Heart left ventricle (tissue), 16 donors: ENCODE data around the gene TPST1. TPM values are rescaled to one million over a fixed set of nuclear protein-coding genes. Genes with fewer than 3 reads are reported as not detected.
"Not testable (repeated sequence)": the region's sequence is repeated elsewhere in the genome, so short reads cannot be mapped to it uniquely, and the experiment has no call there.

ENCODE experiments used
- ATAC-seq, 4 donors: fragments of 200-7000 bp; cut with Tn5 transposase; one replicate each; pipeline ENCODE4 v1.9.1; 2020 to 2022; ENCODE audit warnings: moderate library complexity in 4 of 4, mild to moderate bottlenecking in 3 of 4, moderate number of reproducible peaks in 1 of 4
- DNase-seq, 5 donors: peaks; one replicate each; pipeline ENCODE4 v3.0.0-alpha.2; 2020
- H3K27ac ChIP-seq, 12 donors: fragments of 200-600 bp; sonication (generic) in 4 of 12; one replicate each; pipeline versions ENCODE4 v1.5.0 to v1.8.0; 2016 to 2022; ENCODE audit warnings: mild to moderate bottlenecking in 2 of 12
- H3K27me3 ChIP-seq, 9 donors: fragments of 200-600 bp; sonication (generic) in 2 of 9; one replicate each; pipeline versions ENCODE4 v1.5.1 to v1.8.0; 2016 to 2022; ENCODE audit warnings: mild to moderate bottlenecking in 3 of 9
- H3K36me3 ChIP-seq, 9 donors: fragments of 200-600 bp; sonication (generic) in 2 of 9; one replicate each; pipeline versions ENCODE4 v1.5.0 to v1.8.0; 2018 to 2022; ENCODE audit warnings: mild to moderate bottlenecking in 2 of 9
- H3K4me1 ChIP-seq, 12 donors: fragments of 200-600 bp; sonication (generic) in 4 of 12; one replicate each; pipeline versions ENCODE4 v1.5.0 to v1.8.0; 2016 to 2022; ENCODE audit warnings: mild to moderate bottlenecking in 3 of 12
- H3K4me3 ChIP-seq, 12 donors: fragments of 200-600 bp; sonication (generic) in 4 of 12; one replicate each; pipeline versions ENCODE4 v1.5.0 to v1.8.0; 2017 to 2022; ENCODE audit warnings: mild to moderate bottlenecking in 9 of 12, moderate library complexity in 4 of 12
- H3K9me3 ChIP-seq, 12 donors: fragments of 200-600 bp; sonication (generic) in 4 of 12; one replicate each; pipeline versions ENCODE4 v1.5.0 to v1.8.0; 2016 to 2022; ENCODE audit warnings: mild to moderate bottlenecking in 1 of 12
- CTCF ChIP-seq, 12 donors: fragments of 200-600 bp; sonication (generic) in 4 of 12; IDR thresholded peaks; one replicate each; pipeline versions ENCODE4 v1.5.0 to v1.8.0; 2018 to 2022; ENCODE audit warnings: antibody characterized with exemption in 12 of 12, mild to moderate bottlenecking in 5 of 12
- POLR2A ChIP-seq, 2 donors: fragments of 450-650 bp; IDR thresholded peaks; one replicate each; pipeline ENCODE4 v1.6.1; 2017; ENCODE audit warnings: antibody characterized with exemption in 2 of 2, mild to moderate bottlenecking in 2 of 2, moderate library complexity in 2 of 2
- WGBS, 4 donors: extraction: QIAGEN DNeasy Blood & Tissue Kit in 2 of 4; methylation state at CpG; one replicate each; pipeline versions ENCODE4 v1.1.5 to v1.1.7; 2013 to 2018; 5-methylcytosine and 5-hydroxymethylcytosine counted together
- intact Hi-C, 10 donors: fragments of 100-400 bp; cut with DNase I; formaldehyde crosslinking; loops; one replicate each; pipeline versions ENCODE4 v1.11.1 to v1.14.2; 2022
- long read RNA-seq, 3 donors: library from polyadenylated mRNA; unstranded; transcript quantifications; one replicate each; pipeline ENCODE4 v2.0.0, GENCODE V29; 2020 to 2021
- polyA plus RNA-seq, 2 donors: library from polyadenylated mRNA; stranded (reverse); fragments of 200-250 nt; gene quantifications; one replicate each; pipeline ENCODE4 v1.2.3, GENCODE V29; 2013
- total RNA-seq, 9 donors: library from RNA; depleted of rRNA in 2 of 9; stranded (reverse); fragments of >200 nt in 2 of 9; fragmentation: NEBNext Ultra II Directional in 3 of 9; extraction: Animal tissue kit (Norgen Biotek cat#: 25700) in 3 of 9; gene quantifications; one replicate each; pipeline versions ENCODE4 v1.1.0 to v1.2.4, GENCODE V29; 2016 to 2023
- donor health status: ischemic (EF 13 %, LVEDD 7.1; RV severe dilation, severe dysfunction).
- donor health status: healthy with polysubstance abuse.
- donor health status: DM: no; HTN: yes; CAD: no.
- donor health status: DM: no; HTN: no; CAD: no.
- donor health status: ischemic (EF 25% LVEDD 6.9; RV normal size, moderate dysfunction).
- donor health status: ischemic (EF 25% LVEDD 5.7; RV mildly dilated, moderate dysfunction).
- donor health status: healthy.
- donor health status: DM: yes; HTN: yes; CAD: no.
- donor health status: ischemic (EF 35%, LVEDD 5.7; RV mildly dilated, moderate dysfunction).
- donor health status: nonischemic (EF 11% LVEDD 7.7; RV severe dilation, severe dysfunction).
- donor health status: DM: yes; HTN: yes; CAD: no.
- donor health status: PGD.
- donor health status: ischemic (EF 29% LVEDD 5.4; RV normal size, mild dysfunction).
- donor health status: nonischemic (EF 23%, LVEDD 6.1; RV moderate dilation, normal function).

The TPST1 gene
- total RNA-seq (10 to 100 TPM in 1 of 9 donors, 1 to 10 TPM in 8; 3.6 to 10.8 (median 5.5) TPM), polyA plus RNA-seq (1 to 10 TPM; 1.9 to 5.8 TPM)
- long read RNA-seq, donor 1, partial matches to known transcripts, result 2 of 7 reads
- long read RNA-seq, donor 1, other reads (novel, unspliced or antisense), result 1 of 7 reads
- long read RNA-seq, donor 2, transcript TPST1-201 (6 exons, 2,116 nt), result major isoform, 16 of 20 reads
- long read RNA-seq, donor 2, partial matches to known transcripts, result 0 of 20 reads
- long read RNA-seq, donor 2, other reads (novel, unspliced or antisense), result 4 of 20 reads
- long read RNA-seq, donor 3, transcript TPST1-201 (6 exons, 2,116 nt), result major isoform, 6 of 8 reads
- long read RNA-seq, donor 3, partial matches to known transcripts, result 0 of 8 reads
- long read RNA-seq, donor 3, other reads (novel, unspliced or antisense), result 2 of 8 reads

DNA sequence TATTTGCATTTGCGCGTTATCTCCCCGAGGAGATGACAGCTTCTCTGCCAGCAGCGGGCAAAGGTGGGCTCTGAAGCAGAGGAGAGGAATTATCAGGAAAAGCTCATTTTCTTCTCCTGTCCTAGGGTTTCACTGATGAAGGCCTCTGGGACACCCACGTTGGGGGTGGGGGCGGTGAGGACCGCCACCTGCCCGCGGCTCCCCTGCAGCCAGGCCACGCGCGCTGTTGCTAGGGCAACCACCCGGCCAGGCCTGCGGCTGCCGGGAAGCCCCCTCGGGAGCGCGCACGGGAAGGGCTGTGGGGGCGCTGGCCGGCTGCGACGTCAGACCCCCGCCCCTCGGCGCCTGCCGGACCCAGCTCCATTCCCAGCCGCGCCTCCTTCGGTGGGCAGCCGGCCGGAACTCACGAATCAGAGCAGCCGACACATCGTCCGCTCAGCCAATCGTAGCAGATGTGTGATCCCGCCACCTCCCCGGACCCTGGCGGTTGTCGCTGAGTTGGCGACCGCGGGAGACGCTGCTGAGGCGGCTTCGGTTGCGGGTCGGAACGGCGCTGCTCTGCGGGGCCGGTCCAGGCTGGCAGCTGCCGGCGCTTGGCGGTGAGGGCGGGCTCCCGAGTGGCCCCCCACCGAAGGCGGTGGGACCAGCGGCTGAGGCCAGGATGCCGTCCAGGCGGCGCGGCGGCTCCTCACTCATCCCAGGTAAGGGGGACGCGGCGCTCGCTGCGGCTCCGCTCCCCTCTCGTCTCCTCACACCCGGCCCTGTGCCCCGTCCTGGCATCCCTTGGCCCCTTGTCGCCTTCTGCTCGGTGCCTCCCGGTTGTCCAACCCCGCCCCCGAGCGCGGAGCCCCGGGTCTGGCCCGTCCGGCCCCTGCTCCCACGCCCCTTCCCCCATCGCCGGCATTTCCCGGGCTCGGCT, at the start of gene TPST1:
Gene TPST1, plus strand, starts transcription at position 513 of the 919 bp plus-strand sequence. CDS start 35,092 bp downstream, outside the sequence.
- peaks cover 0 to 4% (median 0%) of the 10 kb centered on the region in 9 donors for H3K36me3 ChIP-seq
- ATAC-seq, result peak; percentile 92 to 97 (median 97)

GRCh38 chr7:66156035-66156434, 49.1 kb upstream of the TPST1 start:
- ATAC-seq, H3K4me3 ChIP-seq, H3K27me3 ChIP-seq, DNase-seq, intact Hi-C loops, H3K27ac ChIP-seq: not testable (repeated sequence)
- Histone ChIP-seq H3K9me3 (peaks cover 0 to 27% (median 4%) of the 10 kb centered on the region in 12 donors), H3K4me1 (peaks cover 3 to 25% (median 21%) of the 10 kb centered on the region in 12 donors), H3K36me3 (peaks cover 0 to 67% (median 45%) of the 10 kb centered on the region in 9 donors)
- 96 to 99% (median 98%) methylated on average over 7 of the region's 7 CpGs for WGBS, 4 donors

More for the DNA sequence above, at the start of gene TPST1:
- 0 to 1% (median 1%) methylated on average over 21 to 90 of the region's 90 CpGs for whole genome bisulfite sequencing, 4 donors
- H3K27ac ChIP-seq, result peak within 1 kb of the TSS in 11 of 12 donors; percentile 40 to 84 (median 70)
- no peaks in the 10 kb centered on the region for H3K9me3 ChIP-seq
- H3K4me1 ChIP-seq, result peaks cover 0 to 29% (median 12%) of the 10 kb centered on the region in 12 donors
- H3K27me3 ChIP-seq, result no peaks in the 10 kb centered on the region
- TF ChIP-seq POLR2A (IDR thresholded peaks at IDR 0.05), result peak in 1 of 2 donors; percentile 91
- TF ChIP-seq CTCF (IDR thresholded peaks at IDR 0.05), result peak; percentile 29 to 82 (median 50)
- intact Hi-C loops, result loop anchor here in 5 of 10 donors (5.0 to 10.0 kb wide), 3 partner anchors 53 to 63 kb away; no protein-coding TSS in a partner anchor
- peak within 1 kb of the TSS; percentile 67 to 99 (median 96) for H3K4me3 ChIP-seq
- peak; percentile 88 to 93 (median 89) for DNase-seq

DNA sequence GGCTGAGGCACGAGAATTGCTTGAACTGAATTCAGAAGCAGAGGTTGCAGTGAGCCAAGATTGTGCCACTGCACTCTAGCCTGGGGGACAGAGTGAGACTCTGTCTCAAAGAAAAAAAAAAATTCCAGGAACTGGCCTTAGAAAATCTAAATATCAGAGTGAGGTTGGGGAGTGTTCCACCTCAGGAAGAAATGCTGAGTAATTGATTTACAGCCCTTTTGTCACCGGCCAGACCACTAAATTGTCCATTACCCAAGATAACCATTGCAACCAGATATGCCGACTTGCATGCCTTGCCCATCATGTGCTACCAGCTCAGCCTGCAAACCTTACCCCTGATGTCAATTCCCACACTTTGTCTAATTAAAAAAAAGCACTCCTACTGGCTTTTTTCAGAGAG, 48.1 kb upstream of the TPST1 start:
- WGBS, 4 donors, result 89 to 94% (median 90%) methylated on average over 3 of the region's 3 CpGs
- peaks cover 0 to 63% (median 45%) of the 10 kb centered on the region in 9 donors for H3K36me3 ChIP-seq
- intact Hi-C loops, result no loop called here
- DNase-seq (no peak), ATAC-seq (no peak)
- no peaks in the 10 kb centered on the region for H3K27me3 ChIP-seq
- no peak for TF ChIP-seq POLR2A (IDR thresholded peaks at IDR 0.05)
- no peak for TF ChIP-seq CTCF (IDR thresholded peaks at IDR 0.05)
- H3K9me3 ChIP-seq, result peaks cover 0 to 27% (median 4%) of the 10 kb centered on the region in 12 donors
- peaks cover 0 to 16% (median 13%) of the 10 kb centered on the region in 12 donors for H3K4me1 ChIP-seq
- no peak overlapping the region for H3K27ac ChIP-seq
- H3K4me3 ChIP-seq, result no peak overlapping the region

DNA sequence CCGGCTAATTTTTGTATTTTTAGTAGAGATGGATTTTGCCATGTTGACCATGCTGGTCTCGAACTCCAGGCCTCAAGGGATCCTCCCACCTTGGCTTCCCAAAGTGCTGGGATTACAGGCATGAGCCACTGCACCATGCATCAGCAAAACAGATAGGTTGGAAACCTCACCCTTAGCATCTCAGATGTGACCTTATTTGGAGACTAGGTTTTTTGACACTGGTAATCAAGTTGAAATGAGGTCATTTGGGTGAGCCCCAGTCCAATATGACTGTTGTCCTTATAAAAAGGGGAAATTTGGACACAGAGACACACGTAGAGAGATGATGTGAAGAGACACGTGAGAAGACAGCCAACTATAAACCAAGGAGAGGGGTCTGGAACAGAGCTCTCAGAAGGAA, 42.5 kb upstream of the TPST1 start:
- DNase-seq (no peak), ATAC-seq (no peak)
- peaks cover 0 to 11% (median 7%) of the 10 kb centered on the region in 9 donors for H3K36me3 ChIP-seq
- TF ChIP-seq CTCF (IDR thresholded peaks at IDR 0.05), result no peak
- TF ChIP-seq POLR2A (IDR thresholded peaks at IDR 0.05), result no peak
- no peaks in the 10 kb centered on the region for H3K27me3 ChIP-seq
- peaks cover 0 to 2% (median 0%) of the 10 kb centered on the region in 12 donors for H3K4me1 ChIP-seq
- no peak overlapping the region for H3K27ac ChIP-seq
- 84 to 92% (median 88%) methylated on average over 4 of the region's 4 CpGs for WGBS, 4 donors
- no peak overlapping the region for H3K4me3 ChIP-seq
- intact Hi-C loops, result no loop called here
- H3K9me3 ChIP-seq, result peaks cover 0 to 27% (median 4%) of the 10 kb centered on the region in 12 donors
